Measurements from ENCODE around the gene MED16. TPM values are rescaled to one million over a fixed set of nuclear protein-coding genes. Genes with fewer than 3 reads are reported as not detected.

Gene MED16
- total RNA-seq, 1 experiment from 2014 or later, result 66.9 TPM

DNA sequence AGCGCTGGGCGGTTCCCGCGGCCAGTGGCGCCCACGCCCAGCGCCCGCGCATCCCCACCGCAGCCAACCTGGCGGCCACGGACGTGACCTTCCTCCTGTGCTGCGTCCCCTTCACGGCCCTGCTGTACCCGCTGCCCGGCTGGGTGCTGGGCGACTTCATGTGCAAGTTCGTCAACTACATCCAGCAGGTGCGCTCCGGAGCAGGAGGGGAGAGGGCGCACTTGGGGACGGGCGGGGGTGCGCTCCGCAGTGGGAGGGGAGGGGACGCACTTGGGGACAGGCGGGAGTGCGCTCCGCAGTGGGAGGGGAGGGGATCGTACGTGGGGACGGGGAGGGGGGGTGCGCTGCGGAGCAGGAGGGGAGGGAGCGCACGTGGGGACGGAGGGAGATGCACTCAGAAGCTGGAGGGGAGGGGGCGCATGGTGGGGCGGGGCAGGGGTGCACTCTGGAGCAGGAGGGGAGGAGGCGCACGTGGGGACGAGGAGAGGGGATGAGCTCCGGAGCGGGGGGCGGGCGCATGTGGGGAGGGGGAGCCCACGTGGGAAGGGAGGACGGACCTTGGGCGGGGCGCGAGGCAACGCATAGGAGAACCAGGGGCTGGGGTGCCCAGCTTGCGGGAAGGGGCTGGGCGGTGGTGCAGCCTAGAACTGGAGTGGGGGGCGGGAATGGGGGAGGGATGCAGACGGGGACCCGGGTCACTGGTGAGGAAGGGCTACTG is 25.7 kb upstream of the MED16 start:
- Mint-ChIP-seq H3K4me1 (peaks cover 8% of the 10 kb centered on the region), H3K36me3 (no peaks in the 10 kb centered on the region), H3K9me3 (no peaks in the 10 kb centered on the region), H3K27ac (no peak overlapping the region), H3K27me3 (ENCODE audit: low read depth) (peaks cover 75% of the 10 kb centered on the region), H3K4me3 (peak overlapping the region; percentile 55)
- no peak for TF ChIP-seq ZNF138 (CRISPR knock-in tag; conservative IDR thresholded peaks at IDR 0.05)
- no peak for TF ChIP-seq ZNF219 (CRISPR knock-in tag; IDR thresholded peaks at IDR 0.05; ENCODE audit: borderline replicate concordance)
- TF ChIP-seq NR2C2 (CRISPR knock-in tag; IDR thresholded peaks at IDR 0.05), result no peak
- TF ChIP-seq, protein P1, sequence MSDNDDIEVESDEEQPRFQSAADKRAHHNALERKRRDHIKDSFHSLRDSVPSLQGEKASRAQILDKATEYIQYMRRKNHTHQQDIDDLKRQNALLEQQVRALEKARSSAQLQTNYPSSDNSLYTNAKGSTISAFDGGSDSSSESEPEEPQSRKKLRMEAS (CRISPR knock-in tag; IDR thresholded peaks at IDR 0.05), result no peak
- TF ChIP-seq, protein P2, sequence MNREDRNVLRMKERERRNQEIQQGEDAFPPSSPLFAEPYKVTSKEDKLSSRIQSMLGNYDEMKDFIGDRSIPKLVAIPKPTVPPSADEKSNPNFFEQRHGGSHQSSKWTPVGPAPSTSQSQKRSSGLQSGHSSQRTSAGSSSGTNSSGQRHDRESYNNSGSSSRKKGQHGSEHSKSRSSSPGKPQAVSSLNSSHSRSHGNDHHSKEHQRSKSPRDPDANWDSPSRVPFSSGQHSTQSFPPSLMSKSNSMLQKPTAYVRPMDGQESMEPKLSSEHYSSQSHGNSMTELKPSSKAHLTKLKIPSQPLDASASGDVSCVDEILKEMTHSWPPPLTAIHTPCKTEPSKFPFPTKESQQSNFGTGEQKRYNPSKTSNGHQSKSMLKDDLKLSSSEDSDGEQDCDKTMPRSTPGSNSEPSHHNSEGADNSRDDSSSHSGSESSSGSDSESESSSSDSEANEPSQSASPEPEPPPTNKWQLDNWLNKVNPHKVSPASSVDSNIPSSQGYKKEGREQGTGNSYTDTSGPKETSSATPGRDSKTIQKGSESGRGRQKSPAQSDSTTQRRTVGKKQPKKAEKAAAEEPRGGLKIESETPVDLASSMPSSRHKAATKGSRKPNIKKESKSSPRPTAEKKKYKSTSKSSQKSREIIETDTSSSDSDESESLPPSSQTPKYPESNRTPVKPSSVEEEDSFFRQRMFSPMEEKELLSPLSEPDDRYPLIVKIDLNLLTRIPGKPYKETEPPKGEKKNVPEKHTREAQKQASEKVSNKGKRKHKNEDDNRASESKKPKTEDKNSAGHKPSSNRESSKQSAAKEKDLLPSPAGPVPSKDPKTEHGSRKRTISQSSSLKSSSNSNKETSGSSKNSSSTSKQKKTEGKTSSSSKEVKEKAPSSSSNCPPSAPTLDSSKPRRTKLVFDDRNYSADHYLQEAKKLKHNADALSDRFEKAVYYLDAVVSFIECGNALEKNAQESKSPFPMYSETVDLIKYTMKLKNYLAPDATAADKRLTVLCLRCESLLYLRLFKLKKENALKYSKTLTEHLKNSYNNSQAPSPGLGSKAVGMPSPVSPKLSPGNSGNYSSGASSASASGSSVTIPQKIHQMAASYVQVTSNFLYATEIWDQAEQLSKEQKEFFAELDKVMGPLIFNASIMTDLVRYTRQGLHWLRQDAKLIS (CRISPR knock-in tag; IDR thresholded peaks at IDR 0.05; ENCODE audit: borderline replicate concordance), result no peak
- TF ChIP-seq, protein P3, sequence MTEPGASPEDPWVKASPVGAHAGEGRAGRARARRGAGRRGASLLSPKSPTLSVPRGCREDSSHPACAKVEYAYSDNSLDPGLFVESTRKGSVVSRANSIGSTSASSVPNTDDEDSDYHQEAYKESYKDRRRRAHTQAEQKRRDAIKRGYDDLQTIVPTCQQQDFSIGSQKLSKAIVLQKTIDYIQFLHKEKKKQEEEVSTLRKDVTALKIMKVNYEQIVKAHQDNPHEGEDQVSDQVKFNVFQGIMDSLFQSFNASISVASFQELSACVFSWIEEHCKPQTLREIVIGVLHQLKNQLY (CRISPR knock-in tag; IDR thresholded peaks at IDR 0.05), result no peak
- TF ChIP-seq TP53 (CRISPR knock-in tag; IDR thresholded peaks at IDR 0.05), result no peak
- no peak for TF ChIP-seq NR3C1 (CRISPR knock-in tag; conservative IDR thresholded peaks at IDR 0.05; ENCODE audit: low read depth)
- TF ChIP-seq, protein P4, sequence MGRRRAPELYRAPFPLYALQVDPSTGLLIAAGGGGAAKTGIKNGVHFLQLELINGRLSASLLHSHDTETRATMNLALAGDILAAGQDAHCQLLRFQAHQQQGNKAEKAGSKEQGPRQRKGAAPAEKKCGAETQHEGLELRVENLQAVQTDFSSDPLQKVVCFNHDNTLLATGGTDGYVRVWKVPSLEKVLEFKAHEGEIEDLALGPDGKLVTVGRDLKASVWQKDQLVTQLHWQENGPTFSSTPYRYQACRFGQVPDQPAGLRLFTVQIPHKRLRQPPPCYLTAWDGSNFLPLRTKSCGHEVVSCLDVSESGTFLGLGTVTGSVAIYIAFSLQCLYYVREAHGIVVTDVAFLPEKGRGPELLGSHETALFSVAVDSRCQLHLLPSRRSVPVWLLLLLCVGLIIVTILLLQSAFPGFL (CRISPR knock-in tag; IDR thresholded peaks at IDR 0.05; ENCODE audit: borderline replicate concordance), result no peak
- TF ChIP-seq JAZF1 (CRISPR knock-in tag; IDR thresholded peaks at IDR 0.05), result no peak
- DNase-seq (ENCODE audit: low spot score), result peak; percentile 64
- ChIA-PET CTCF (interaction anchor here (0.6 to 2.8 kb wide), 15 partner anchors 17 to 299 kb away, joined by 3 to 18 read pairs (median 3); partner anchors contain the start of genes CFD, MED16 and RNU6-9), POLR2A (interaction anchor here (0.6 to 1.3 kb wide), 2 partner anchors 77 to 146 kb away, joined by 3 to 4 read pairs; no protein-coding TSS in a partner anchor)
- ATAC-seq, result no peak

DNA sequence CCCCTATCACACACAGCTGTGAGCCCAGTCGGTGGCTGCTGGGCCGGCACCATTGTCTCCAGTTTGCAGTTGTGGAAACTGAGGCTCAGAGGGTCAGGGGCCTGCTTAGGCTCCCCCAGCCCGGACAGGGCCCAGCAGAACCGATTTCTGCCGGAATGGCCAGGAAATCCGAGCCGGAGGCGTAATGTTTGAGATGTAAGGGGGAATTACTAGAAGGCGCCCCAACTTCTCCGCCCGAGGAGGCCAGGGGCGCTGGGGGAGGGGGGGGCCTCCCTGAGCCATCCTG is 25.1 kb upstream of the MED16 start:
- Mint-ChIP-seq H3K9me3 (no peaks in the 10 kb centered on the region), H3K27me3 (ENCODE audit: low read depth) (peaks cover 76% of the 10 kb centered on the region), H3K36me3 (no peaks in the 10 kb centered on the region), H3K4me3 (peak overlapping the region; percentile 75), H3K27ac (no peak overlapping the region), H3K4me1 (peaks cover 5% of the 10 kb centered on the region)
- ChIA-PET POLR2A (no interaction called here), CTCF (interaction anchor here (1.1 to 2.8 kb wide), 6 partner anchors 46 to 184 kb away, joined by 3 to 18 read pairs (median 8); no protein-coding TSS in a partner anchor)
- DNase-seq (ENCODE audit: low spot score), result no peak
- TF ChIP-seq, protein P5, sequence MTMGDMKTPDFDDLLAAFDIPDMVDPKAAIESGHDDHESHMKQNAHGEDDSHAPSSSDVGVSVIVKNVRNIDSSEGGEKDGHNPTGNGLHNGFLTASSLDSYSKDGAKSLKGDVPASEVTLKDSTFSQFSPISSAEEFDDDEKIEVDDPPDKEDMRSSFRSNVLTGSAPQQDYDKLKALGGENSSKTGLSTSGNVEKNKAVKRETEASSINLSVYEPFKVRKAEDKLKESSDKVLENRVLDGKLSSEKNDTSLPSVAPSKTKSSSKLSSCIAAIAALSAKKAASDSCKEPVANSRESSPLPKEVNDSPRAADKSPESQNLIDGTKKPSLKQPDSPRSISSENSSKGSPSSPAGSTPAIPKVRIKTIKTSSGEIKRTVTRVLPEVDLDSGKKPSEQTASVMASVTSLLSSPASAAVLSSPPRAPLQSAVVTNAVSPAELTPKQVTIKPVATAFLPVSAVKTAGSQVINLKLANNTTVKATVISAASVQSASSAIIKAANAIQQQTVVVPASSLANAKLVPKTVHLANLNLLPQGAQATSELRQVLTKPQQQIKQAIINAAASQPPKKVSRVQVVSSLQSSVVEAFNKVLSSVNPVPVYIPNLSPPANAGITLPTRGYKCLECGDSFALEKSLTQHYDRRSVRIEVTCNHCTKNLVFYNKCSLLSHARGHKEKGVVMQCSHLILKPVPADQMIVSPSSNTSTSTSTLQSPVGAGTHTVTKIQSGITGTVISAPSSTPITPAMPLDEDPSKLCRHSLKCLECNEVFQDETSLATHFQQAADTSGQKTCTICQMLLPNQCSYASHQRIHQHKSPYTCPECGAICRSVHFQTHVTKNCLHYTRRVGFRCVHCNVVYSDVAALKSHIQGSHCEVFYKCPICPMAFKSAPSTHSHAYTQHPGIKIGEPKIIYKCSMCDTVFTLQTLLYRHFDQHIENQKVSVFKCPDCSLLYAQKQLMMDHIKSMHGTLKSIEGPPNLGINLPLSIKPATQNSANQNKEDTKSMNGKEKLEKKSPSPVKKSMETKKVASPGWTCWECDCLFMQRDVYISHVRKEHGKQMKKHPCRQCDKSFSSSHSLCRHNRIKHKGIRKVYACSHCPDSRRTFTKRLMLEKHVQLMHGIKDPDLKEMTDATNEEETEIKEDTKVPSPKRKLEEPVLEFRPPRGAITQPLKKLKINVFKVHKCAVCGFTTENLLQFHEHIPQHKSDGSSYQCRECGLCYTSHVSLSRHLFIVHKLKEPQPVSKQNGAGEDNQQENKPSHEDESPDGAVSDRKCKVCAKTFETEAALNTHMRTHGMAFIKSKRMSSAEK (CRISPR knock-in tag; IDR thresholded peaks at IDR 0.05; ENCODE audit: borderline replicate concordance), result no peak
- TF ChIP-seq, protein P6, sequence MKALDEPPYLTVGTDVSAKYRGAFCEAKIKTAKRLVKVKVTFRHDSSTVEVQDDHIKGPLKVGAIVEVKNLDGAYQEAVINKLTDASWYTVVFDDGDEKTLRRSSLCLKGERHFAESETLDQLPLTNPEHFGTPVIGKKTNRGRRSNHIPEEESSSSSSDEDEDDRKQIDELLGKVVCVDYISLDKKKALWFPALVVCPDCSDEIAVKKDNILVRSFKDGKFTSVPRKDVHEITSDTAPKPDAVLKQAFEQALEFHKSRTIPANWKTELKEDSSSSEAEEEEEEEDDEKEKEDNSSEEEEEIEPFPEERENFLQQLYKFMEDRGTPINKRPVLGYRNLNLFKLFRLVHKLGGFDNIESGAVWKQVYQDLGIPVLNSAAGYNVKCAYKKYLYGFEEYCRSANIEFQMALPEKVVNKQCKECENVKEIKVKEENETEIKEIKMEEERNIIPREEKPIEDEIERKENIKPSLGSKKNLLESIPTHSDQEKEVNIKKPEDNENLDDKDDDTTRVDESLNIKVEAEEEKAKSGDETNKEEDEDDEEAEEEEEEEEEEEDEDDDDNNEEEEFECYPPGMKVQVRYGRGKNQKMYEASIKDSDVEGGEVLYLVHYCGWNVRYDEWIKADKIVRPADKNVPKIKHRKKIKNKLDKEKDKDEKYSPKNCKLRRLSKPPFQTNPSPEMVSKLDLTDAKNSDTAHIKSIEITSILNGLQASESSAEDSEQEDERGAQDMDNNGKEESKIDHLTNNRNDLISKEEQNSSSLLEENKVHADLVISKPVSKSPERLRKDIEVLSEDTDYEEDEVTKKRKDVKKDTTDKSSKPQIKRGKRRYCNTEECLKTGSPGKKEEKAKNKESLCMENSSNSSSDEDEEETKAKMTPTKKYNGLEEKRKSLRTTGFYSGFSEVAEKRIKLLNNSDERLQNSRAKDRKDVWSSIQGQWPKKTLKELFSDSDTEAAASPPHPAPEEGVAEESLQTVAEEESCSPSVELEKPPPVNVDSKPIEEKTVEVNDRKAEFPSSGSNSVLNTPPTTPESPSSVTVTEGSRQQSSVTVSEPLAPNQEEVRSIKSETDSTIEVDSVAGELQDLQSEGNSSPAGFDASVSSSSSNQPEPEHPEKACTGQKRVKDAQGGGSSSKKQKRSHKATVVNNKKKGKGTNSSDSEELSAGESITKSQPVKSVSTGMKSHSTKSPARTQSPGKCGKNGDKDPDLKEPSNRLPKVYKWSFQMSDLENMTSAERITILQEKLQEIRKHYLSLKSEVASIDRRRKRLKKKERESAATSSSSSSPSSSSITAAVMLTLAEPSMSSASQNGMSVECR (CRISPR knock-in tag; IDR thresholded peaks at IDR 0.05; ENCODE audit: borderline replicate concordance), result no peak
- TF ChIP-seq, protein P7, sequence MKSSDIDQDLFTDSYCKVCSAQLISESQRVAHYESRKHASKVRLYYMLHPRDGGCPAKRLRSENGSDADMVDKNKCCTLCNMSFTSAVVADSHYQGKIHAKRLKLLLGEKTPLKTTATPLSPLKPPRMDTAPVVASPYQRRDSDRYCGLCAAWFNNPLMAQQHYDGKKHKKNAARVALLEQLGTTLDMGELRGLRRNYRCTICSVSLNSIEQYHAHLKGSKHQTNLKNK (CRISPR knock-in tag; IDR thresholded peaks at IDR 0.05), result no peak
- TF ChIP-seq GABPB1 (CRISPR knock-in tag; IDR thresholded peaks at IDR 0.05), result no peak
- no peak for TF ChIP-seq GTF2I (CRISPR knock-in tag; conservative IDR thresholded peaks at IDR 0.05)
- TF ChIP-seq TEAD4 (CRISPR knock-in tag; IDR thresholded peaks at IDR 0.05), result no peak
- TF ChIP-seq, protein P3 (CRISPR knock-in tag; IDR thresholded peaks at IDR 0.05), result no peak
- TF ChIP-seq MXD4 (CRISPR knock-in tag; IDR thresholded peaks at IDR 0.05; ENCODE audit: borderline replicate concordance), result no peak
- no peak for ATAC-seq

Measured in WTC11 (cell line).